Endothelial cell of umbilical vein (primary cell): ENCODE measurements around the gene PAM16. TPM values are rescaled to one million over a fixed set of nuclear protein-coding genes. Genes with fewer than 3 reads are reported as not detected.

Source experiments
- BruUV-seq: library from RNA; stranded (reverse); fragments of 400-500 nt; replicated peaks from 2 replicates; lab custom pipeline; 2021; lab: Mats Ljungman, UMichigan
- CTCF ChIA-PET: fragments of 300-600, 350-600 bp; sonication (Branson Sonifier 250); formaldehyde crosslinking; loops from one replicate; lab custom pipeline; 2021; ENCODE audit warnings: antibody characterized with exemption, inconsistent platforms; lab: Charles Lee
- POLR2A ChIA-PET: fragments of 300-600, 350-600 bp; sonication (Branson Sonifier 250); formaldehyde crosslinking; loops from one replicate; lab custom pipeline; 2021; ENCODE audit warnings: antibody characterized with exemption, inconsistent platforms; lab: Charles Lee
- DNase-seq: peaks from one replicate; pipeline ENCODE4 v3.0.0-alpha.2; 2011; ENCODE audit warnings: low read depth, low spot score
- FAIRE-seq: peaks from 2 replicates; lab custom pipeline; 2011; peaks lifted over from hg19 to GRCh38; lab: Jason Lieb, UNC
- H2AFZ ChIP-seq: 2 replicates; pipeline ENCODE4 v1.6.0; 2012; ENCODE audit warnings: low read depth, low read length, control low read depth, inconsistent platforms
- H3K27ac ChIP-seq: 2 replicates; pipeline ENCODE4 v1.5.1; 2011; ENCODE audit warnings: low read depth, mild to moderate bottlenecking, control low read depth, low read length, moderate library complexity; ENCODE audit not compliant: insufficient read depth
- H3K27me3 ChIP-seq, 2 experiments: 2 replicates each; pipeline versions ENCODE4 v1.6.0 to v1.6.1; 2011; ENCODE audit warnings: low read length in 2 of 2, mixed read lengths in 1 of 2; ENCODE audit not compliant: control insufficient read depth in 2 of 2, insufficient read depth in 2 of 2
- H3K36me3 ChIP-seq, 2 experiments: 2 replicates in 1 of 2; 3 replicates in 1 of 2; pipeline ENCODE4 v1.5.1; 2011; ENCODE audit warnings: low read length in 2 of 2, mild to moderate bottlenecking in 1 of 2, moderate library complexity in 1 of 2; ENCODE audit not compliant: control insufficient read depth in 2 of 2, insufficient read depth in 2 of 2; ENCODE audit errors: extremely low read depth in 1 of 2
- H3K4me1 ChIP-seq: 3 replicates; pipeline ENCODE4 v1.5.1; 2011; ENCODE audit warnings: mild to moderate bottlenecking, low read length; ENCODE audit not compliant: control insufficient read depth, insufficient read depth; ENCODE audit errors: extremely low read depth
- H3K4me2 ChIP-seq: 2 replicates; pipeline ENCODE4 v1.6.1; 2011; ENCODE audit warnings: low read length, control low read depth, mixed read lengths; ENCODE audit not compliant: insufficient read depth
- H3K4me3 ChIP-seq, 3 experiments: fragments of 200-600 bp in 1 of 3; sonication (generic), shearing (Covaris generic) in 1 of 3; replicated peaks in 1 of 3; 2 replicates each; pipeline ENCODE4 v1.5.1; 2011 to 2016; ENCODE audit warnings: control low read depth in 3 of 3, low read length in 3 of 3, mild to moderate bottlenecking in 2 of 3, inconsistent platforms in 1 of 3, low read depth in 1 of 3, moderate library complexity in 1 of 3; ENCODE audit not compliant: insufficient read depth in 1 of 3
- H3K79me2 ChIP-seq: 2 replicates; pipeline ENCODE4 v1.6.0; 2012; ENCODE audit warnings: low read length, inconsistent platforms; ENCODE audit not compliant: control insufficient read depth, insufficient read depth
- H3K9ac ChIP-seq: replicated peaks from 2 replicates; pipeline ENCODE3; 2011; ENCODE audit warnings: low read length, control low read depth; ENCODE audit not compliant: insufficient read depth; ENCODE audit errors: extremely low read depth
- H3K9me1 ChIP-seq: replicated peaks from 3 replicates; pipeline ENCODE4 v1.6.0; 2011; ENCODE audit warnings: mild to moderate bottlenecking, low read length; ENCODE audit not compliant: control insufficient read depth, insufficient read depth; ENCODE audit errors: extremely low read depth
- H3K9me3 ChIP-seq: replicated peaks from 2 replicates; pipeline ENCODE4 v1.5.1; 2012; ENCODE audit warnings: low read length, inconsistent platforms; ENCODE audit not compliant: control insufficient read depth, insufficient read depth
- H4K20me1 ChIP-seq: replicated peaks from 2 replicates; pipeline ENCODE3; 2011; ENCODE audit warnings: mild to moderate bottlenecking, low read length; ENCODE audit not compliant: control insufficient read depth, insufficient read depth; ENCODE audit errors: extremely low read depth
- EZH2 ChIP-seq: IDR thresholded peaks from 2 replicates; pipeline ENCODE4 v1.6.1; 2012; ENCODE audit warnings: borderline replicate concordance, low read depth, mild to moderate bottlenecking, moderate library complexity, low read length, inconsistent platforms; ENCODE audit not compliant: severe bottlenecking
- FOS ChIP-seq: IDR thresholded peaks from 2 replicates; pipeline ENCODE4 v1.6.1; 2011; ENCODE audit warnings: mild to moderate bottlenecking, low read length, moderate library complexity, borderline replicate concordance; ENCODE audit not compliant: insufficient read depth
- GATA2 ChIP-seq: IDR thresholded peaks from 2 replicates; pipeline ENCODE4 v1.7.0; 2011; ENCODE audit warnings: low read depth, mild to moderate bottlenecking, moderate library complexity, mixed read lengths, low read length; ENCODE audit not compliant: insufficient read length, insufficient read depth
- JUN ChIP-seq: IDR thresholded peaks from 2 replicates; pipeline ENCODE4 v1.6.1; 2011; ENCODE audit warnings: borderline replicate concordance, low read depth; ENCODE audit not compliant: insufficient read length, insufficient read depth
- MYC ChIP-seq: IDR thresholded peaks from one replicate; pipeline ENCODE4 v1.6.1; 2011; ENCODE audit warnings: mild to moderate bottlenecking, low read depth, low read length
- POLR2A ChIP-seq: IDR thresholded peaks from 2 replicates; pipeline ENCODE4 v1.6.1; 2012; ENCODE audit warnings: low read depth, mild to moderate bottlenecking, control low read depth, low read length
- POLR2AphosphoS5 ChIP-seq: IDR thresholded peaks from 2 replicates; pipeline ENCODE4 v1.6.1; 2012; ENCODE audit warnings: low read depth, mild to moderate bottlenecking, control low read depth, low read length, moderate library complexity; ENCODE audit not compliant: insufficient read depth
- dilution Hi-C: fragments of 300-500 bp; cut with MboI; formaldehyde crosslinking; loops from one replicate; pipeline ENCODE4 v1.15.0; 2019; ENCODE audit warnings: low sequenced_read_pairs; ENCODE audit not compliant: extremely low pct_ligation_motif_present
- intact Hi-C: fragments of 100-400 bp; cut with micrococcal nuclease; formaldehyde crosslinking; loops from one replicate; pipeline ENCODE4 v1.10.0; 2022
- polyA plus RNA-seq, 4 experiments: library from polyadenylated mRNA; depleted of rRNA in 3 of 4; stranded (reverse) in 3 of 4; unstranded in 1 of 4; fragments of >200 nt; gene quantifications; 2 replicates each; pipeline versions ENCODE4 v1.2.1 to v1.2.3, GENCODE V29; 2011 to 2012; ENCODE audit warnings: missing spikeins in 1 of 4
- total RNA-seq: library from RNA; stranded (reverse); gene quantifications from 2 replicates; pipeline ENCODE4 v1.2.3, GENCODE V29; 2021
- TF ChIP-seq, protein P1 (sequence below), 2 donors: IDR thresholded peaks; 1 replicate in 1 of 2; 2 replicates in 1 of 2; pipeline ENCODE4 v1.5.1; 2011; ENCODE audit warnings: low read length in 2 of 2, mild to moderate bottlenecking in 2 of 2, moderate library complexity in 2 of 2, control low read depth in 1 of 2, inconsistent platforms in 1 of 2, low read depth in 1 of 2; ENCODE audit not compliant: insufficient read depth in 1 of 2; ENCODE audit errors: extremely low read depth in 1 of 2
- TF ChIP-seq, protein P2 (sequence below): IDR thresholded peaks from 2 replicates; pipeline ENCODE4 v1.6.1; 2011; ENCODE audit not compliant: insufficient read depth, insufficient read length

Gene PAM16
- total and polyA plus RNA-seq, 2 donors (not counting 3 experiments of a cell fraction or from before 2014, with no cell fraction given): 40.0 to 67.2 TPM

DNA sequence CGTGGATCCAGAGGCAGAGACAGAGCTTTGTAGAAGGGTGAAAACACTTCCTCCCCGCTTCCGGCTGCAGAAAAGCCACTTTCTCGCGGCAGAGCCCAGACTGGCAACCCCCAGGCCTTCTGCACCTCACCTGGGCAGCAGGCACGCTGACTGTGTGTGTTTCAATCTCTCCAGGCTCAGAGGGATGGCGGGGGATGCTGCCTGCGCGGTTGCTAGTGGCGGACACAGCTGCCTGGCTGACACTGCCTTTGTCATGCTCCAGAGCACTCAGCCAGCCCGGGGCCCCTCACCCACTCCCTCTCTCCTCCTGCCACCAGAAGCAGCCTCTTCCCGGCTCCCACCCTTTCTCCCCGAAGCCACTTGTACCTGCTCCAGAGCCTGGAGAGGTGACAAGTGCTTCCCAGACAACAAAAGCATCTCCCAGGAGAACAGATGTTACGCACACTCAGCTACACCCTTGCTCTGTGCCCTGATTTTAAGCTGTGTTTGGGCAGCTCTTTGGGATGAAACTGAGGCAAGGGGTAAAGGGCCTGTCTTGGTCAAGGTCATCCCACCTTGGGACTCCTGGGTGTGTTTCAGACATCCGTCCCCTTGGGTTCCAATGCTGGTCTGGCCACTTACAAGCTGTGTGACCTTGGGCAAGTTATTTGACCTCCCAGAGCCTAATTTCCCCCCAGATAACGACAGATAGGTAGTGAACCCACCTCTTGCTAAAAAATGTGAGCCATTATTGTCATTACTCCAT, 44.5 kb downstream of the PAM16 start:
- H3K4me3 ChIP-seq: peak overlapping the region in 1 of 3 experiments; percentile 25
- ChIA-PET CTCF (interaction anchor here (0.9 to 8.6 kb wide), 4 partner anchors 7 to 109 kb away, joined by 3 to 135 read pairs (median 40); partner anchors contain the start of gene CORO7), POLR2A (interaction anchor here (0.6 kb wide), 1 partner anchor 63 kb away, joined by 4 read pairs; no protein-coding TSS in a partner anchor)
- peak overlapping the region; percentile 38 for H3K9ac ChIP-seq
- no peaks in the 10 kb centered on the region for H3K79me2 ChIP-seq
- H3K4me1 ChIP-seq: peaks cover 7% of the 10 kb centered on the region
- H3K27ac ChIP-seq: peak overlapping the region; percentile 76
- no peaks in the 10 kb centered on the region for H3K27me3 ChIP-seq
- no peaks in the 10 kb centered on the region for H3K36me3 ChIP-seq
- H3K4me2 ChIP-seq: peak overlapping the region; percentile 31
- H4K20me1 ChIP-seq: no peaks in the 10 kb centered on the region
- no TSS peak for BruUV-seq
- dilution Hi-C loops: no loop called here
- FAIRE-seq (no peak), DNase-seq (no peak)
- no peaks in the 10 kb centered on the region for H3K9me3 ChIP-seq
- no peak for TF ChIP-seq JUN
- no peak for TF ChIP-seq MYC
- TF ChIP-seq POLR2A: no peak
- no peak for TF ChIP-seq POLR2AphosphoS5
- TF ChIP-seq, protein P1, sequence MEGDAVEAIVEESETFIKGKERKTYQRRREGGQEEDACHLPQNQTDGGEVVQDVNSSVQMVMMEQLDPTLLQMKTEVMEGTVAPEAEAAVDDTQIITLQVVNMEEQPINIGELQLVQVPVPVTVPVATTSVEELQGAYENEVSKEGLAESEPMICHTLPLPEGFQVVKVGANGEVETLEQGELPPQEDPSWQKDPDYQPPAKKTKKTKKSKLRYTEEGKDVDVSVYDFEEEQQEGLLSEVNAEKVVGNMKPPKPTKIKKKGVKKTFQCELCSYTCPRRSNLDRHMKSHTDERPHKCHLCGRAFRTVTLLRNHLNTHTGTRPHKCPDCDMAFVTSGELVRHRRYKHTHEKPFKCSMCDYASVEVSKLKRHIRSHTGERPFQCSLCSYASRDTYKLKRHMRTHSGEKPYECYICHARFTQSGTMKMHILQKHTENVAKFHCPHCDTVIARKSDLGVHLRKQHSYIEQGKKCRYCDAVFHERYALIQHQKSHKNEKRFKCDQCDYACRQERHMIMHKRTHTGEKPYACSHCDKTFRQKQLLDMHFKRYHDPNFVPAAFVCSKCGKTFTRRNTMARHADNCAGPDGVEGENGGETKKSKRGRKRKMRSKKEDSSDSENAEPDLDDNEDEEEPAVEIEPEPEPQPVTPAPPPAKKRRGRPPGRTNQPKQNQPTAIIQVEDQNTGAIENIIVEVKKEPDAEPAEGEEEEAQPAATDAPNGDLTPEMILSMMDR (IDR thresholded peaks at IDR 0.05; ENCODE audit: extremely low read depth in 1 of 2, insufficient read depth in 1 of 2, low read depth in 1 of 2, low read length in 2 of 2): no peak
- no peak for TF ChIP-seq EZH2
- no peak for TF ChIP-seq GATA2
- no peak for TF ChIP-seq FOS
- TF ChIP-seq, protein P2, sequence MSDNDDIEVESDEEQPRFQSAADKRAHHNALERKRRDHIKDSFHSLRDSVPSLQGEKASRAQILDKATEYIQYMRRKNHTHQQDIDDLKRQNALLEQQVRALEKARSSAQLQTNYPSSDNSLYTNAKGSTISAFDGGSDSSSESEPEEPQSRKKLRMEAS: no peak
- intact Hi-C loops: loop anchor here (1.0 kb wide), 4 partner anchors 7 to 32 kb away; partner anchors contain the start of gene GLIS2
- no peaks in the 10 kb centered on the region for H3K9me1 ChIP-seq
- H2AFZ ChIP-seq: no peak overlapping the region
